ENCODE results near the gene TEX22. TPM values are rescaled to one million over a fixed set of nuclear protein-coding genes. Genes with fewer than 3 reads are reported as not detected.

The TEX22 gene
- total RNA-seq, 2 experiments from 2014 or later, result 1.2 to 2.2 TPM

GRCh38 chr14:105365681-105366080 lies 32.7 kb upstream of the TEX22 start:
- Mint-ChIP-seq H3K4me1 (ENCODE audit: low read depth) (peaks cover 19% of the 10 kb centered on the region), H3K27ac (no peak overlapping the region), H3K27me3 (peaks cover 1% of the 10 kb centered on the region), H3K4me3 (no peak overlapping the region), H3K9me3 (no peaks in the 10 kb centered on the region), H3K36me3 (ENCODE audit: low read depth) (peaks cover 1% of the 10 kb centered on the region)
- DNase-seq (no peak), ATAC-seq (no peak)
- intact Hi-C loops (cut with micrococcal nuclease), result no loop called here
- CTCF ChIA-PET, result interaction anchor here (0.9 to 1.9 kb wide), 4 partner anchors 38 to 169 kb away, joined by 3 to 7 read pairs (median 4); no protein-coding TSS in a partner anchor
- POLR2A ChIA-PET, result no interaction called here
- no peak for TF ChIP-seq CTCF (IDR thresholded peaks at IDR 0.05)

GRCh38 chr14:105366386-105367074 lies 31.8 kb upstream of the TEX22 start:
- ChIA-PET POLR2A (no interaction called here), CTCF (interaction anchor here (1.6 to 1.9 kb wide), 2 partner anchors 37 to 123 kb away, joined by 4 to 7 read pairs; no protein-coding TSS in a partner anchor)
- H3K27me3 Mint-ChIP-seq, result peaks cover 1% of the 10 kb centered on the region
- ATAC-seq, result no peak
- H3K4me1 Mint-ChIP-seq (ENCODE audit: low read depth), result peaks cover 22% of the 10 kb centered on the region
- H3K36me3 Mint-ChIP-seq (ENCODE audit: low read depth), result peaks cover 4% of the 10 kb centered on the region
- no peak overlapping the region for H3K27ac Mint-ChIP-seq
- no peak for DNase-seq
- H3K4me3 Mint-ChIP-seq, result no peak overlapping the region
- intact Hi-C loops (cut with micrococcal nuclease), result no loop called here
- H3K9me3 Mint-ChIP-seq, result no peaks in the 10 kb centered on the region
- TF ChIP-seq CTCF (IDR thresholded peaks at IDR 0.05), result no peak

GRCh38 chr14:105367116-105368031 lies 31.0 kb upstream of the TEX22 start:
- Mint-ChIP-seq H3K4me3 (no peak overlapping the region), H3K4me1 (ENCODE audit: low read depth) (peaks cover 22% of the 10 kb centered on the region), H3K9me3 (no peaks in the 10 kb centered on the region), H3K27me3 (peaks cover 1% of the 10 kb centered on the region), H3K27ac (no peak overlapping the region), H3K36me3 (ENCODE audit: low read depth) (peaks cover 4% of the 10 kb centered on the region)
- ATAC-seq (no peak), DNase-seq (no peak)
- ChIA-PET POLR2A (no interaction called here), CTCF (interaction anchor here (1.9 kb wide), 1 partner anchor 122 kb away, joined by 7 read pairs; no protein-coding TSS in a partner anchor)
- TF ChIP-seq CTCF (IDR thresholded peaks at IDR 0.05), result no peak
- intact Hi-C loops (cut with micrococcal nuclease), result no loop called here

- ATAC-seq (no peak), DNase-seq (no peak)
- Mint-ChIP-seq H3K4me3 (no peak overlapping the region), H3K27ac (no peak overlapping the region), H3K36me3 (ENCODE audit: low read depth) (peaks cover 4% of the 10 kb centered on the region), H3K27me3 (peaks cover 1% of the 10 kb centered on the region), H3K4me1 (ENCODE audit: low read depth) (peaks cover 18% of the 10 kb centered on the region), H3K9me3 (no peaks in the 10 kb centered on the region)
- no peak for TF ChIP-seq CTCF (IDR thresholded peaks at IDR 0.05)
- intact Hi-C loops (cut with micrococcal nuclease), result no loop called here
- CTCF ChIA-PET, result no interaction called here
- POLR2A ChIA-PET, result no interaction called here
Observed at GRCh38 chr14:105368032-105368417, 30.3 kb upstream of the TEX22 start.

- no peak overlapping the region for H3K27ac Mint-ChIP-seq
- peaks cover 4% of the 10 kb centered on the region for H3K36me3 Mint-ChIP-seq (ENCODE audit: low read depth)
- intact Hi-C loops (cut with micrococcal nuclease), result no loop called here
- peaks cover 1% of the 10 kb centered on the region for H3K27me3 Mint-ChIP-seq
- no peaks in the 10 kb centered on the region for H3K9me3 Mint-ChIP-seq
- CTCF ChIA-PET, result interaction anchor here (1.2 to 2.9 kb wide), 2 partner anchors 121 to 160 kb away, joined by 11 to 12 read pairs; no protein-coding TSS in a partner anchor
- no peak for DNase-seq
- H3K4me3 Mint-ChIP-seq, result no peak overlapping the region
- no peak for TF ChIP-seq CTCF (IDR thresholded peaks at IDR 0.05)
- H3K4me1 Mint-ChIP-seq (ENCODE audit: low read depth), result peaks cover 14% of the 10 kb centered on the region
- POLR2A ChIA-PET, result no interaction called here
- ATAC-seq, result no peak
Observed at GRCh38 chr14:105368426-105368825, 29.9 kb upstream of the TEX22 start.
